PC-3 (cell line): Measurements from ENCODE around the gene S100Z. TPM values are rescaled to one million over a fixed set of nuclear protein-coding genes. Genes with fewer than 3 reads are reported as not detected.
"Not testable (repeated sequence)": the region's sequence is repeated elsewhere in the genome, so short reads cannot be mapped to it uniquely, and the experiment has no call there.

Source experiments
- ATAC-seq: fragments of 200-7000 bp; cut with Tn5 transposase; 2 replicates; pipeline ENCODE4 v1.9.1; 2020; ENCODE audit warnings: mild to moderate bottlenecking, moderate library complexity
- BruUV-seq: library from RNA; stranded (reverse); fragments of 400-500 nt; replicated peaks from 2 replicates; lab custom pipeline; 2021; lab: Mats Ljungman, UMichigan
- CTCF ChIA-PET: fragments of 300-600 bp; sonication (Branson Sonifier 250); formaldehyde crosslinking; loops from one replicate; lab custom pipeline; 2022; ENCODE audit warnings: antibody characterized with exemption; lab: Charles Lee
- POLR2A ChIA-PET: fragments of 300-600 bp; sonication (Branson Sonifier 250); formaldehyde crosslinking; loops from one replicate; lab custom pipeline; 2022; ENCODE audit warnings: antibody characterized with exemption; ENCODE audit not compliant: unreplicated experiment; lab: Charles Lee
- DNase-seq: peaks from one replicate; pipeline ENCODE4 v3.0.0-alpha.2; 2015
- H2AFZ ChIP-seq: fragments of 300-600 bp; sonication (generic); 2 replicates; pipeline ENCODE4 v1.6.0; 2016; ENCODE audit warnings: antibody characterized with exemption, low read length
- H3F3A ChIP-seq: fragments of 300-600 bp; sonication (generic); one replicate; pipeline ENCODE4 v1.6.0; 2017; ENCODE audit warnings: antibody characterized with exemption, low read length, control low read depth, mild to moderate bottlenecking; ENCODE audit not compliant: unreplicated experiment
- H3K27ac ChIP-seq: fragments of 300-600 bp; sonication (generic); 2 replicates; pipeline ENCODE4 v1.5.1; 2016; ENCODE audit warnings: mild to moderate bottlenecking, low read length
- H3K27me3 ChIP-seq: fragments of 300-600 bp; sonication (generic); 2 replicates; pipeline ENCODE4 v1.6.1; 2016; ENCODE audit warnings: low read length, mixed read lengths
- H3K36me3 ChIP-seq: fragments of 300-600 bp; sonication (generic); 2 replicates; pipeline ENCODE4 v1.6.1; 2016; ENCODE audit warnings: low read depth, mixed run types, low read length, mixed read lengths
- H3K4me1 ChIP-seq: fragments of 300-600 bp; sonication (generic); 2 replicates; pipeline ENCODE4 v1.5.1; 2016; ENCODE audit warnings: low read length; ENCODE audit not compliant: insufficient read depth
- H3K4me2 ChIP-seq: fragments of 300-600 bp; sonication (generic); 2 replicates; pipeline ENCODE4 v1.6.0; 2016; ENCODE audit warnings: low read length
- H3K4me3 ChIP-seq: fragments of 300-600 bp; sonication (generic); 2 replicates; pipeline ENCODE4 v1.5.1; 2016; ENCODE audit warnings: mild to moderate bottlenecking, low read length, mixed read lengths
- H3K79me2 ChIP-seq: fragments of 300-600 bp; sonication (generic); 2 replicates; pipeline ENCODE4 v1.6.1; 2017; ENCODE audit warnings: low read length, mixed read lengths
- H3K9ac ChIP-seq: fragments of 300-600 bp; sonication (generic); 2 replicates; pipeline ENCODE4 v1.6.0; 2016; ENCODE audit warnings: mild to moderate bottlenecking, low read length
- H3K9me2 ChIP-seq: fragments of 300-600 bp; sonication (generic); replicated peaks from 2 replicates; pipeline ENCODE4 v1.6.1; 2016; ENCODE audit warnings: mixed run types, low read length, mixed read lengths
- H3K9me3 ChIP-seq: fragments of 300-600 bp; sonication (generic); 2 replicates; pipeline ENCODE4 v1.6.1; 2016; ENCODE audit warnings: low read length, mixed read lengths
- H4K20me1 ChIP-seq: fragments of 300-600 bp; sonication (generic); 2 replicates; pipeline ENCODE4 v1.6.1; 2016; ENCODE audit warnings: low read length, mixed read lengths
- EZH2 ChIP-seq: fragments of 300-600 bp; sonication (generic); IDR thresholded peaks from one replicate; pipeline ENCODE4 v1.6.1; 2017; ENCODE audit warnings: antibody characterized with exemption, mild to moderate bottlenecking, low read length; ENCODE audit not compliant: unreplicated experiment
- EZH2phosphoT487 ChIP-seq: fragments of 300-600 bp; sonication (generic); IDR thresholded peaks from 2 replicates; pipeline ENCODE4 v1.6.1; 2018; ENCODE audit warnings: mild to moderate bottlenecking, antibody characterized with exemption, low read length, borderline replicate concordance
- intact Hi-C: fragments of 100-400 bp; cut with micrococcal nuclease; formaldehyde crosslinking; loops from 2 replicates; pipeline ENCODE4 v1.9.0; 2023
- total RNA-seq: library from RNA; depleted of rRNA; stranded (reverse); fragments of >200 nt; gene quantifications from 2 replicates; pipeline ENCODE4 v1.2.3, GENCODE V29; 2014
- TF ChIP-seq, protein P1 (sequence below): fragments of 300-600 bp; sonication (generic); conservative IDR thresholded peaks from 2 replicates; pipeline ENCODE4 v1.5.1; 2017; ENCODE audit warnings: antibody characterized with exemption, low read depth, mild to moderate bottlenecking, low read length

Gene S100Z
- total RNA-seq, 1 experiment from 2014 or later = 0.11 TPM

DNA sequence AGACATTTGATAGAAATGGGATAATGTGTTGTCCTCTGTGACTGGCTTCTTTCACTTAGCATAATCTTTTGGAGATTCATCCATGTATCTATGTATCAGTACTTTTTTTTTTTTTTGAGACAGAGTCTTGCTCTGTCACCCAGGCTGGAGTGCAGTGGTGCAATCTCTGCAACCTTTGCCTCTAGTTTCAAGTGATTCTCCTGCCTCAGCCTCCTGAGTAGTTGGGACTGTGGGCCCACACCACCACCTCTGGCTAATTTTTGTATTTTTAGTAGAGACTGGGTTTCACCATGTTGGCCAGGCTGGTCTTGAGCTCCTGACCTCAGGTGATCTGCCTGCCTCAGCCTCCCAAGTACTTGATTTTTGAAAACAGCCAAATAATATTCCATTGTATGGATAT is 23.4 kb upstream of the S100Z start:
- intact Hi-C loops, H3K27ac ChIP-seq, H3K27me3 ChIP-seq, H3K9me2 ChIP-seq, H3F3A ChIP-seq, H3K9ac ChIP-seq, ATAC-seq, CTCF ChIA-PET, POLR2A ChIA-PET, H2AFZ ChIP-seq, H3K9me3 ChIP-seq, H3K4me2 ChIP-seq, DNase-seq, BruUV-seq, H3K4me3 ChIP-seq: not testable (repeated sequence)
- Histone ChIP-seq H4K20me1 (peaks cover 79% of the 10 kb centered on the region), H3K36me3 (peaks cover 26% of the 10 kb centered on the region), H3K4me1 (peaks cover 20% of the 10 kb centered on the region), H3K79me2 (peaks cover 99% of the 10 kb centered on the region)

DNA sequence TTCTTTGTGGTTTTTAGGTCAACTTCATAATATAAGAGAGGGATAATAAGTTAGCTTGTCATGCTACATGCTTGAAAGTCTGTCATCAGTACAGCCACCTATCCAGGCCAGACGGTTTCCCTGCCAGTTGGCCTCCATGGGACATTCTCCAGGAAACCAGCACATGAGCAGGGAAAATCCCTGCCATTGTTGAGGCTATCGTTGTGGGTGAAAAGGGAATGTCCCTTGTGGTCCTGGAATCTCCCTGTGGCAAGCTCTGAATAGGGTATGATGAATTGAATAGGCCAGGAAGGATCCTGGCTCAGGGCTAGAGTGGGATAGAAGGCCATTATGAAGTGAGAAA is 18.7 kb upstream of the S100Z start:
- TF ChIP-seq, protein P1, sequence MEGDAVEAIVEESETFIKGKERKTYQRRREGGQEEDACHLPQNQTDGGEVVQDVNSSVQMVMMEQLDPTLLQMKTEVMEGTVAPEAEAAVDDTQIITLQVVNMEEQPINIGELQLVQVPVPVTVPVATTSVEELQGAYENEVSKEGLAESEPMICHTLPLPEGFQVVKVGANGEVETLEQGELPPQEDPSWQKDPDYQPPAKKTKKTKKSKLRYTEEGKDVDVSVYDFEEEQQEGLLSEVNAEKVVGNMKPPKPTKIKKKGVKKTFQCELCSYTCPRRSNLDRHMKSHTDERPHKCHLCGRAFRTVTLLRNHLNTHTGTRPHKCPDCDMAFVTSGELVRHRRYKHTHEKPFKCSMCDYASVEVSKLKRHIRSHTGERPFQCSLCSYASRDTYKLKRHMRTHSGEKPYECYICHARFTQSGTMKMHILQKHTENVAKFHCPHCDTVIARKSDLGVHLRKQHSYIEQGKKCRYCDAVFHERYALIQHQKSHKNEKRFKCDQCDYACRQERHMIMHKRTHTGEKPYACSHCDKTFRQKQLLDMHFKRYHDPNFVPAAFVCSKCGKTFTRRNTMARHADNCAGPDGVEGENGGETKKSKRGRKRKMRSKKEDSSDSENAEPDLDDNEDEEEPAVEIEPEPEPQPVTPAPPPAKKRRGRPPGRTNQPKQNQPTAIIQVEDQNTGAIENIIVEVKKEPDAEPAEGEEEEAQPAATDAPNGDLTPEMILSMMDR = no peak
- no peak for TF ChIP-seq EZH2
- no peak for TF ChIP-seq EZH2phosphoT487
- Histone ChIP-seq H4K20me1 (peaks cover 63% of the 10 kb centered on the region), H3K27me3 (no peaks in the 10 kb centered on the region), H3K9ac (no peak overlapping the region), H2AFZ (no peak overlapping the region), H3K36me3 (peaks cover 42% of the 10 kb centered on the region), H3K9me2 (no peaks in the 10 kb centered on the region), H3K9me3 (no peaks in the 10 kb centered on the region), H3K4me2 (no peak overlapping the region), H3F3A (peaks cover 3% of the 10 kb centered on the region), H3K79me2 (peaks cover 89% of the 10 kb centered on the region), H3K4me1 (peaks cover 3% of the 10 kb centered on the region), H3K27ac (no peak overlapping the region), H3K4me3 (no peak overlapping the region)
- no TSS peak for BruUV-seq
- peak; percentile 30 for DNase-seq
- CTCF ChIA-PET = no interaction called here
- POLR2A ChIA-PET = no interaction called here
- ATAC-seq = no peak
- intact Hi-C loops = no loop called here

DNA sequence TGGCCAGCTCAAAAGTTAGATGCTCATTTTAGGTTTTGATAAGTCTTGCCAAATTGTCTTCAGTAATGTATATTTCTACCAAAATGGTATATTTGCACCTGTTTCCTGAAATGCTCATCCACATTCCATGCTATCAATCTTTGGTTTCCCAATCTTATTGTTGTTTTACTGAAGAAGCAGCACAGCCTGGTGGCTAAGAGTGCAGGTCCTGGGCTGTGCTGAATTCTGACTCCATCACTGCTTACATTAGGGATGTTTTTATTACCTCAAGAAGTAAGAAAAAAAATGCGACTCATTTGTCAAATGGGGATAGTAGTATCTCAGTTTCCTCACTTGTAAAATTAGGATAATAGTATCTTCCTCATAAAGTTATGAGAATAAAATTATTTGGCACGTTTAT is 13.6 kb upstream of the S100Z start:
- H4K20me1 ChIP-seq = peaks cover 29% of the 10 kb centered on the region
- no peak overlapping the region for H3K9ac ChIP-seq
- no peaks in the 10 kb centered on the region for H3K9me2 ChIP-seq
- no peak overlapping the region for H3K4me3 ChIP-seq
- ChIA-PET CTCF (no interaction called here), POLR2A (no interaction called here)
- no peak overlapping the region for H2AFZ ChIP-seq
- peaks cover 41% of the 10 kb centered on the region for H3K79me2 ChIP-seq
- TF ChIP-seq, protein P1 = peak; percentile 29; the same call in 1 of the 2 replicates
- no peak for TF ChIP-seq EZH2phosphoT487
- no peaks in the 10 kb centered on the region for H3K9me3 ChIP-seq
- H3K4me2 ChIP-seq = no peak overlapping the region
- H3F3A ChIP-seq = peaks cover 3% of the 10 kb centered on the region
- ATAC-seq (no peak), DNase-seq (peak; percentile 29)
- peaks cover 30% of the 10 kb centered on the region for H3K4me1 ChIP-seq
- 0 out of 2 replicates have a peak overlapping the region, but pooled peaks have one; percentile 29 for H3K27ac ChIP-seq
- no TSS peak for BruUV-seq
- intact Hi-C loops = no loop called here
- H3K36me3 ChIP-seq = peaks cover 30% of the 10 kb centered on the region
- no peaks in the 10 kb centered on the region for H3K27me3 ChIP-seq
